Measurements from ENCODE around the gene ADGRG6.

DNA sequence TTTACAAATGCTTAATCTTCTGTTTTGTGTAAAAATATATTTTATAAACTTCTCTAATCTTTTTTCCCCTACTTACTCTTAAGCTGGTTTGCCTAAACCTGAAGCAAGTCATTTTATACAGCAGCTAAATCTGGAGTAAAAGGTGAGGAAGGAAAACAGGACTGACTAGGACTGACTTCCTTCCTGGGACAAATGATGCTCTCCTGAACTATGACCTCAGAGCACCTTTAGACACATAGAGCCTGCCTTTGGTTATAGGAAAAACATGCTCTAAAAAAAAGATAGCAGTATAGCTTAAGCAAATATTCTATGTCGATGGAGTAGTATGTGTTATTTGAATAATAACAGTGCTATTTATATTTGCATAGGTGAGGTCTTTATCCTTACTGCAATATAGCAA, 21.5 kb upstream of the ADGRG6 start:
- no peak for TF ChIP-seq EZH2 (IDR thresholded peaks at IDR 0.05; ENCODE audit: borderline replicate concordance, low read depth, low read length, poor library complexity, severe bottlenecking)
- TF ChIP-seq, protein P1, sequence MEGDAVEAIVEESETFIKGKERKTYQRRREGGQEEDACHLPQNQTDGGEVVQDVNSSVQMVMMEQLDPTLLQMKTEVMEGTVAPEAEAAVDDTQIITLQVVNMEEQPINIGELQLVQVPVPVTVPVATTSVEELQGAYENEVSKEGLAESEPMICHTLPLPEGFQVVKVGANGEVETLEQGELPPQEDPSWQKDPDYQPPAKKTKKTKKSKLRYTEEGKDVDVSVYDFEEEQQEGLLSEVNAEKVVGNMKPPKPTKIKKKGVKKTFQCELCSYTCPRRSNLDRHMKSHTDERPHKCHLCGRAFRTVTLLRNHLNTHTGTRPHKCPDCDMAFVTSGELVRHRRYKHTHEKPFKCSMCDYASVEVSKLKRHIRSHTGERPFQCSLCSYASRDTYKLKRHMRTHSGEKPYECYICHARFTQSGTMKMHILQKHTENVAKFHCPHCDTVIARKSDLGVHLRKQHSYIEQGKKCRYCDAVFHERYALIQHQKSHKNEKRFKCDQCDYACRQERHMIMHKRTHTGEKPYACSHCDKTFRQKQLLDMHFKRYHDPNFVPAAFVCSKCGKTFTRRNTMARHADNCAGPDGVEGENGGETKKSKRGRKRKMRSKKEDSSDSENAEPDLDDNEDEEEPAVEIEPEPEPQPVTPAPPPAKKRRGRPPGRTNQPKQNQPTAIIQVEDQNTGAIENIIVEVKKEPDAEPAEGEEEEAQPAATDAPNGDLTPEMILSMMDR (conservative IDR thresholded peaks at IDR 0.05; ENCODE audit: low read depth, low read length) = no peak

Measured in A673 (cell line).